ENCODE data around the gene FGD3. TPM values are rescaled to one million over a fixed set of nuclear protein-coding genes. Genes with fewer than 3 reads are reported as not detected.

FGD3 gene
- total RNA-seq, 1 donor from 2014 or later: 0.09 TPM

- Histone ChIP-seq H3K27me3 (ENCODE audit: insufficient read depth, low read length) (peaks cover 13% of the 10 kb centered on the region), H4K20me1 (ENCODE audit: insufficient read depth, low read length) (no peaks in the 10 kb centered on the region), H3K9ac (ENCODE audit: low read length) (no peak overlapping the region), H2AFZ (ENCODE audit: low read depth, low read length) (no peak overlapping the region), H3K4me1 (ENCODE audit: insufficient read depth, low read length) (no peaks in the 10 kb centered on the region), H3K79me2 (ENCODE audit: insufficient read depth, low read length) (no peaks in the 10 kb centered on the region), H3K27ac (ENCODE audit: low read depth, low read length) (no peak overlapping the region), H3K36me3 (ENCODE audit: insufficient read depth, low read length) (no peaks in the 10 kb centered on the region), H3K4me2 (ENCODE audit: low read length) (peak overlapping the region; percentile 90), H3K9me3 (ENCODE audit: insufficient read depth, low read depth, low read length) (no peaks in the 10 kb centered on the region), H3K4me3 (ENCODE audit: insufficient read depth, low read depth, low read length) (no peak overlapping the region)
- H3K27me3 Mint-ChIP-seq (ENCODE audit: low read depth, unreplicated experiment): peaks cover 33% of the 10 kb centered on the region
- peaks cover 3% of the 10 kb centered on the region for H3K9me3 Mint-ChIP-seq (ENCODE audit: unreplicated experiment)
- no peaks in the 10 kb centered on the region for H3K36me3 Mint-ChIP-seq (ENCODE audit: low read depth, unreplicated experiment)
- TF ChIP-seq EZH2 (IDR thresholded peaks at IDR 0.05; ENCODE audit: insufficient read depth, low read length) (no peak), CTCF (IDR thresholded peaks at IDR 0.05; ENCODE audit: insufficient read depth, low read depth, low read length) (no peak)
- H3K27ac Mint-ChIP-seq (ENCODE audit: unreplicated experiment): no peak overlapping the region
- no peak overlapping the region for H3K4me3 Mint-ChIP-seq (ENCODE audit: unreplicated experiment)
- no peak for FAIRE-seq
- no peak for DNase-seq (ENCODE audit: low read depth)
- peaks cover 2% of the 10 kb centered on the region for H3K4me1 Mint-ChIP-seq (ENCODE audit: low read depth, unreplicated experiment)
Observed at GRCh38 chr9:92948038-92948534, 763 bp downstream of the FGD3 start.

- DNase-seq (ENCODE audit: low read depth): no peak
- peaks cover 13% of the 10 kb centered on the region for H3K27me3 ChIP-seq (ENCODE audit: insufficient read depth, low read length)
- no peaks in the 10 kb centered on the region for H3K9me3 ChIP-seq (ENCODE audit: insufficient read depth, low read depth, low read length)
- Mint-ChIP-seq H3K36me3 (ENCODE audit: low read depth, unreplicated experiment) (no peaks in the 10 kb centered on the region), H3K27me3 (ENCODE audit: low read depth, unreplicated experiment) (peaks cover 33% of the 10 kb centered on the region), H3K4me3 (ENCODE audit: unreplicated experiment) (no peak overlapping the region), H3K9me3 (ENCODE audit: unreplicated experiment) (peaks cover 3% of the 10 kb centered on the region), H3K27ac (ENCODE audit: unreplicated experiment) (no peak overlapping the region), H3K4me1 (ENCODE audit: low read depth, unreplicated experiment) (peaks cover 5% of the 10 kb centered on the region)
- TF ChIP-seq CTCF (IDR thresholded peaks at IDR 0.05; ENCODE audit: insufficient read depth, low read depth, low read length) (no peak), EZH2 (IDR thresholded peaks at IDR 0.05; ENCODE audit: insufficient read depth, low read length) (no peak)
- no peak overlapping the region for H3K4me3 ChIP-seq (ENCODE audit: insufficient read depth, low read depth, low read length)
- H3K4me2 ChIP-seq (ENCODE audit: low read length): no peak overlapping the region
- no peaks in the 10 kb centered on the region for H3K79me2 ChIP-seq (ENCODE audit: insufficient read depth, low read length)
- no peaks in the 10 kb centered on the region for H3K36me3 ChIP-seq (ENCODE audit: insufficient read depth, low read length)
- H3K9ac ChIP-seq (ENCODE audit: low read length): no peak overlapping the region
- H3K4me1 ChIP-seq (ENCODE audit: insufficient read depth, low read length): peaks cover 3% of the 10 kb centered on the region
- H3K27ac ChIP-seq (ENCODE audit: low read depth, low read length): no peak overlapping the region
- H2AFZ ChIP-seq (ENCODE audit: low read depth, low read length): no peak overlapping the region
- no peak for FAIRE-seq
- H4K20me1 ChIP-seq (ENCODE audit: insufficient read depth, low read length): no peaks in the 10 kb centered on the region
Observed at GRCh38 chr9:92948632-92949031, 1.3 kb downstream of the FGD3 start.

- Mint-ChIP-seq H3K4me1 (ENCODE audit: low read depth, unreplicated experiment) (peaks cover 13% of the 10 kb centered on the region), H3K27me3 (ENCODE audit: low read depth, unreplicated experiment) (peaks cover 33% of the 10 kb centered on the region), H3K9me3 (ENCODE audit: unreplicated experiment) (peaks cover 3% of the 10 kb centered on the region), H3K4me3 (ENCODE audit: unreplicated experiment) (no peak overlapping the region), H3K27ac (ENCODE audit: unreplicated experiment) (no peak overlapping the region), H3K36me3 (ENCODE audit: low read depth, unreplicated experiment) (no peaks in the 10 kb centered on the region)
- DNase-seq (ENCODE audit: low read depth): no peak
- Histone ChIP-seq H2AFZ (ENCODE audit: low read depth, low read length) (no peak overlapping the region), H3K27ac (ENCODE audit: low read depth, low read length) (no peak overlapping the region), H3K4me2 (ENCODE audit: low read length) (no peak overlapping the region), H3K27me3 (ENCODE audit: insufficient read depth, low read length) (peaks cover 13% of the 10 kb centered on the region), H3K4me3 (ENCODE audit: insufficient read depth, low read depth, low read length) (no peak overlapping the region), H3K4me1 (ENCODE audit: insufficient read depth, low read length) (peaks cover 9% of the 10 kb centered on the region), H3K79me2 (ENCODE audit: insufficient read depth, low read length) (no peaks in the 10 kb centered on the region), H3K9me3 (ENCODE audit: insufficient read depth, low read depth, low read length) (no peaks in the 10 kb centered on the region), H4K20me1 (ENCODE audit: insufficient read depth, low read length) (no peaks in the 10 kb centered on the region), H3K9ac (ENCODE audit: low read length) (no peak overlapping the region), H3K36me3 (ENCODE audit: insufficient read depth, low read length) (no peaks in the 10 kb centered on the region)
- TF ChIP-seq EZH2 (IDR thresholded peaks at IDR 0.05; ENCODE audit: insufficient read depth, low read length): no peak
- TF ChIP-seq CTCF (IDR thresholded peaks at IDR 0.05; ENCODE audit: insufficient read depth, low read depth, low read length): no peak
- no peak for FAIRE-seq
Observed at GRCh38 chr9:92949266-92949982, 2.1 kb downstream of the FGD3 start.

Measured in astrocyte (in vitro differentiated cells and primary cell).